Endothelial cell of umbilical vein (primary cell): ENCODE data around the gene SH3TC1. TPM values are rescaled to one million over a fixed set of nuclear protein-coding genes. Genes with fewer than 3 reads are reported as not detected.

Source experiments
- BruUV-seq: library from RNA; stranded (reverse); fragments of 400-500 nt; replicated peaks from 2 replicates; lab custom pipeline; 2021; lab: Mats Ljungman, UMichigan
- CTCF ChIA-PET: fragments of 300-600, 350-600 bp; sonication (Branson Sonifier 250); formaldehyde crosslinking; loops from one replicate; lab custom pipeline; 2021; ENCODE audit warnings: antibody characterized with exemption, inconsistent platforms; lab: Charles Lee
- POLR2A ChIA-PET: fragments of 300-600, 350-600 bp; sonication (Branson Sonifier 250); formaldehyde crosslinking; loops from one replicate; lab custom pipeline; 2021; ENCODE audit warnings: antibody characterized with exemption, inconsistent platforms; lab: Charles Lee
- DNase-seq: peaks from one replicate; pipeline ENCODE4 v3.0.0-alpha.2; 2011; ENCODE audit warnings: low read depth, low spot score
- FAIRE-seq: peaks from 2 replicates; lab custom pipeline; 2011; peaks lifted over from hg19 to GRCh38; lab: Jason Lieb, UNC
- H2AFZ ChIP-seq: 2 replicates; pipeline ENCODE4 v1.6.0; 2012; ENCODE audit warnings: low read depth, low read length, control low read depth, inconsistent platforms
- H3K27ac ChIP-seq: 2 replicates; pipeline ENCODE4 v1.5.1; 2011; ENCODE audit warnings: low read depth, mild to moderate bottlenecking, control low read depth, low read length, moderate library complexity; ENCODE audit not compliant: insufficient read depth
- H3K27me3 ChIP-seq, 2 experiments: 2 replicates each; pipeline versions ENCODE4 v1.6.0 to v1.6.1; 2011; ENCODE audit warnings: low read length in 2 of 2, mixed read lengths in 1 of 2; ENCODE audit not compliant: control insufficient read depth in 2 of 2, insufficient read depth in 2 of 2
- H3K36me3 ChIP-seq, 2 experiments: 2 replicates in 1 of 2; 3 replicates in 1 of 2; pipeline ENCODE4 v1.5.1; 2011; ENCODE audit warnings: low read length in 2 of 2, mild to moderate bottlenecking in 1 of 2, moderate library complexity in 1 of 2; ENCODE audit not compliant: control insufficient read depth in 2 of 2, insufficient read depth in 2 of 2; ENCODE audit errors: extremely low read depth in 1 of 2
- H3K4me1 ChIP-seq: 3 replicates; pipeline ENCODE4 v1.5.1; 2011; ENCODE audit warnings: mild to moderate bottlenecking, low read length; ENCODE audit not compliant: control insufficient read depth, insufficient read depth; ENCODE audit errors: extremely low read depth
- H3K4me2 ChIP-seq: 2 replicates; pipeline ENCODE4 v1.6.1; 2011; ENCODE audit warnings: low read length, control low read depth, mixed read lengths; ENCODE audit not compliant: insufficient read depth
- H3K4me3 ChIP-seq, 3 experiments: fragments of 200-600 bp in 1 of 3; sonication (generic), shearing (Covaris generic) in 1 of 3; replicated peaks in 1 of 3; 2 replicates each; pipeline ENCODE4 v1.5.1; 2011 to 2016; ENCODE audit warnings: control low read depth in 3 of 3, low read length in 3 of 3, mild to moderate bottlenecking in 2 of 3, inconsistent platforms in 1 of 3, low read depth in 1 of 3, moderate library complexity in 1 of 3; ENCODE audit not compliant: insufficient read depth in 1 of 3
- H3K79me2 ChIP-seq: 2 replicates; pipeline ENCODE4 v1.6.0; 2012; ENCODE audit warnings: low read length, inconsistent platforms; ENCODE audit not compliant: control insufficient read depth, insufficient read depth
- H3K9ac ChIP-seq: replicated peaks from 2 replicates; pipeline ENCODE3; 2011; ENCODE audit warnings: low read length, control low read depth; ENCODE audit not compliant: insufficient read depth; ENCODE audit errors: extremely low read depth
- H3K9me1 ChIP-seq: replicated peaks from 3 replicates; pipeline ENCODE4 v1.6.0; 2011; ENCODE audit warnings: mild to moderate bottlenecking, low read length; ENCODE audit not compliant: control insufficient read depth, insufficient read depth; ENCODE audit errors: extremely low read depth
- H3K9me3 ChIP-seq: replicated peaks from 2 replicates; pipeline ENCODE4 v1.5.1; 2012; ENCODE audit warnings: low read length, inconsistent platforms; ENCODE audit not compliant: control insufficient read depth, insufficient read depth
- H4K20me1 ChIP-seq: replicated peaks from 2 replicates; pipeline ENCODE3; 2011; ENCODE audit warnings: mild to moderate bottlenecking, low read length; ENCODE audit not compliant: control insufficient read depth, insufficient read depth; ENCODE audit errors: extremely low read depth
- CTCF ChIP-seq, 2 donors: IDR thresholded peaks; 1 replicate in 1 of 2; 2 replicates in 1 of 2; pipeline ENCODE4 v1.5.1; 2011; ENCODE audit warnings: low read length in 2 of 2, mild to moderate bottlenecking in 2 of 2, moderate library complexity in 2 of 2, control low read depth in 1 of 2, inconsistent platforms in 1 of 2, low read depth in 1 of 2; ENCODE audit not compliant: insufficient read depth in 1 of 2; ENCODE audit errors: extremely low read depth in 1 of 2
- EZH2 ChIP-seq: IDR thresholded peaks from 2 replicates; pipeline ENCODE4 v1.6.1; 2012; ENCODE audit warnings: borderline replicate concordance, low read depth, mild to moderate bottlenecking, moderate library complexity, low read length, inconsistent platforms; ENCODE audit not compliant: severe bottlenecking
- FOS ChIP-seq: IDR thresholded peaks from 2 replicates; pipeline ENCODE4 v1.6.1; 2011; ENCODE audit warnings: mild to moderate bottlenecking, low read length, moderate library complexity, borderline replicate concordance; ENCODE audit not compliant: insufficient read depth
- GATA2 ChIP-seq: IDR thresholded peaks from 2 replicates; pipeline ENCODE4 v1.7.0; 2011; ENCODE audit warnings: low read depth, mild to moderate bottlenecking, moderate library complexity, mixed read lengths, low read length; ENCODE audit not compliant: insufficient read length, insufficient read depth
- JUN ChIP-seq: IDR thresholded peaks from 2 replicates; pipeline ENCODE4 v1.6.1; 2011; ENCODE audit warnings: borderline replicate concordance, low read depth; ENCODE audit not compliant: insufficient read length, insufficient read depth
- MAX ChIP-seq: IDR thresholded peaks from 2 replicates; pipeline ENCODE4 v1.6.1; 2011; ENCODE audit not compliant: insufficient read depth, insufficient read length
- MYC ChIP-seq: IDR thresholded peaks from one replicate; pipeline ENCODE4 v1.6.1; 2011; ENCODE audit warnings: mild to moderate bottlenecking, low read depth, low read length
- POLR2A ChIP-seq: IDR thresholded peaks from 2 replicates; pipeline ENCODE4 v1.6.1; 2012; ENCODE audit warnings: low read depth, mild to moderate bottlenecking, control low read depth, low read length
- POLR2AphosphoS5 ChIP-seq: IDR thresholded peaks from 2 replicates; pipeline ENCODE4 v1.6.1; 2012; ENCODE audit warnings: low read depth, mild to moderate bottlenecking, control low read depth, low read length, moderate library complexity; ENCODE audit not compliant: insufficient read depth
- dilution Hi-C: fragments of 300-500 bp; cut with MboI; formaldehyde crosslinking; loops from one replicate; pipeline ENCODE4 v1.15.0; 2019; ENCODE audit warnings: low sequenced_read_pairs; ENCODE audit not compliant: extremely low pct_ligation_motif_present
- intact Hi-C: fragments of 100-400 bp; cut with micrococcal nuclease; formaldehyde crosslinking; loops from one replicate; pipeline ENCODE4 v1.10.0; 2022
- polyA plus RNA-seq, 4 experiments: library from polyadenylated mRNA; depleted of rRNA in 3 of 4; stranded (reverse) in 3 of 4; unstranded in 1 of 4; fragments of >200 nt; gene quantifications; 2 replicates each; pipeline versions ENCODE4 v1.2.1 to v1.2.3, GENCODE V29; 2011 to 2012; ENCODE audit warnings: missing spikeins in 1 of 4
- total RNA-seq: library from RNA; stranded (reverse); gene quantifications from 2 replicates; pipeline ENCODE4 v1.2.3, GENCODE V29; 2021

SH3TC1 gene
- total and polyA plus RNA-seq, 2 donors (not counting 3 experiments of a cell fraction or from before 2014, with no cell fraction given) = 96.5 to 192 TPM

- Histone ChIP-seq H3K4me1 (no peaks in the 10 kb centered on the region), H2AFZ (no peak overlapping the region), H3K9ac (no peak overlapping the region), H3K27me3 (no peaks in the 10 kb centered on the region), H3K4me3 (no peak overlapping the region), H3K9me3 (no peaks in the 10 kb centered on the region), H3K9me1 (no peaks in the 10 kb centered on the region), H3K36me3 (no peaks in the 10 kb centered on the region), H4K20me1 (no peaks in the 10 kb centered on the region), H3K27ac (no peak overlapping the region), H3K4me2 (no peak overlapping the region), H3K79me2 (no peaks in the 10 kb centered on the region)
- FAIRE-seq = peak; percentile 8
- ChIA-PET POLR2A (no interaction called here), CTCF (interaction anchor here (1.0 to 2.7 kb wide), 2 partner anchors 19 to 155 kb away, joined by 7 to 9 read pairs; no protein-coding TSS in a partner anchor)
- BruUV-seq = no TSS peak
- intact Hi-C loops (no loop called here), dilution Hi-C loops (no loop called here)
- DNase-seq = peak; percentile 43
- TF ChIP-seq MYC (no peak), GATA2 (no peak), CTCF (IDR thresholded peaks at IDR 0.05; ENCODE audit: extremely low read depth in 1 of 2, insufficient read depth in 1 of 2, low read depth in 1 of 2, low read length in 2 of 2) (no peak), EZH2 (no peak), JUN (no peak), POLR2AphosphoS5 (no peak), FOS (no peak), MAX (no peak), POLR2A (no peak)
Measured at GRCh38 chr4:8248091-8248490, 49.0 kb downstream of the SH3TC1 start.
